GM23338 (cell line): ENCODE measurements around the gene CPA1. TPM values are rescaled to one million over a fixed set of nuclear protein-coding genes. Genes with fewer than 3 reads are reported as not detected.
"Not testable (repeated sequence)": the region's sequence is repeated elsewhere in the genome, so short reads cannot be mapped to it uniquely, and the experiment has no call there.

Experiments used
- ATAC-seq: fragments of 200-7000 bp; cut with Tn5 transposase; 3 replicates; pipeline ENCODE4 v1.9.1; 2020
- DNase-seq: peaks from one replicate; pipeline ENCODE4 v3.0.0-alpha.2; 2015; ENCODE audit warnings: low spot score
- H2AFZ ChIP-seq: fragments of 200-600 bp; sonication (generic); 2 replicates; pipeline ENCODE4 v1.8.0; 2016; ENCODE audit warnings: antibody characterized with exemption, mild to moderate bottlenecking, moderate library complexity
- H3F3A ChIP-seq: fragments of 200-600 bp; sonication (generic); replicated peaks from 2 replicates; pipeline ENCODE4 v1.8.0; 2017; ENCODE audit warnings: antibody characterized with exemption, mixed run types, low read depth
- H3K27ac ChIP-seq: fragments of 200-600 bp; sonication (generic); 2 replicates; pipeline ENCODE4 v1.6.1; 2016; ENCODE audit warnings: low read depth
- H3K27me3 ChIP-seq: fragments of 200-600 bp; sonication (generic); 2 replicates; pipeline ENCODE4 v1.8.0; 2016; ENCODE audit warnings: mild to moderate bottlenecking, mixed run types, moderate library complexity; ENCODE audit not compliant: insufficient read depth
- H3K36me3 ChIP-seq: fragments of 200-600 bp; sonication (generic); 2 replicates; pipeline ENCODE4 v1.8.0; 2016; ENCODE audit warnings: mild to moderate bottlenecking; ENCODE audit not compliant: insufficient read depth
- H3K4me1 ChIP-seq: fragments of 200-600 bp; sonication (generic); 2 replicates; pipeline ENCODE4 v1.8.0; 2016; ENCODE audit warnings: mild to moderate bottlenecking, moderate library complexity; ENCODE audit not compliant: insufficient read depth
- H3K4me2 ChIP-seq: fragments of 200-600 bp; sonication (generic); 2 replicates; pipeline ENCODE4 v1.7.1; 2017; ENCODE audit warnings: mixed run types
- H3K4me3 ChIP-seq: fragments of 200-600 bp; sonication (generic); 2 replicates; pipeline ENCODE4 v1.6.1; 2016; ENCODE audit warnings: mixed run types
- H3K79me2 ChIP-seq: fragments of 200-600 bp; sonication (generic); replicated peaks from 2 replicates; pipeline ENCODE4 v1.8.0; 2017; ENCODE audit warnings: mild to moderate bottlenecking; ENCODE audit not compliant: insufficient read depth
- H3K9me2 ChIP-seq: fragments of 200-600 bp; sonication (generic); 2 replicates; pipeline ENCODE4 v1.8.0; 2017; ENCODE audit not compliant: insufficient read depth
- H4K20me1 ChIP-seq: fragments of 200-600 bp; sonication (generic); replicated peaks from 2 replicates; pipeline ENCODE4 v1.8.0; 2017; ENCODE audit warnings: mild to moderate bottlenecking; ENCODE audit not compliant: insufficient read depth
- H3K27ac Mint-ChIP-seq: 2 replicates; pipeline ENCODE4 v1.8.0; 2020; ENCODE audit warnings: inconsistent platforms, mild to moderate bottlenecking, moderate library complexity, mixed read lengths
- H3K27me3 Mint-ChIP-seq: 3 replicates; pipeline ENCODE4 v1.8.0; 2022; ENCODE audit warnings: low read depth, mild to moderate bottlenecking, moderate library complexity, mixed read lengths, inconsistent platforms; ENCODE audit not compliant: insufficient read depth, poor library complexity
- H3K36me3 Mint-ChIP-seq: 3 replicates; pipeline ENCODE4 v1.8.0; 2021; ENCODE audit warnings: low read depth, mild to moderate bottlenecking, inconsistent platforms, moderate library complexity, mixed read lengths
- H3K4me1 Mint-ChIP-seq: 3 replicates; pipeline ENCODE4 v1.8.0; 2020; ENCODE audit warnings: mild to moderate bottlenecking, inconsistent platforms, mixed read lengths
- H3K4me3 Mint-ChIP-seq: 3 replicates; pipeline ENCODE4 v1.8.0; 2021; ENCODE audit warnings: moderate library complexity, mild to moderate bottlenecking, inconsistent platforms, mixed read lengths
- H3K9me3 Mint-ChIP-seq: 3 replicates; pipeline ENCODE4 v1.8.0; 2020; ENCODE audit warnings: moderate library complexity, mild to moderate bottlenecking, inconsistent platforms, mixed read lengths
- ETS1 ChIP-seq: IDR thresholded peaks from 2 replicates; pipeline ENCODE4 v1.6.1; 2016; ENCODE audit warnings: antibody characterized with exemption
- JUNB ChIP-seq: IDR thresholded peaks from one replicate; pipeline ENCODE4 v1.6.1; 2016; ENCODE audit warnings: antibody characterized with exemption; ENCODE audit not compliant: unreplicated experiment
- STAT1 ChIP-seq: IDR thresholded peaks from one replicate; pipeline ENCODE4 v1.6.1; 2016; ENCODE audit warnings: antibody characterized with exemption; ENCODE audit not compliant: unreplicated experiment
- ZNF114 ChIP-seq: fragments of 250-450 bp; sonication (Bioruptor Pico); IDR thresholded peaks from 2 replicates; pipeline ENCODE4 v1.5.0; 2020; ENCODE audit warnings: mild to moderate bottlenecking, moderate library complexity
- polyA plus RNA-seq: library from polyadenylated mRNA; unstranded; fragments of >200 nt; fragmentation: Nextera tagmentation; extraction: Ambion mirVana; gene quantifications from 2 replicates; pipeline ENCODE4 v1.2.1, GENCODE V29; 2016
- total RNA-seq: library from RNA; depleted of rRNA; stranded (reverse); fragments of >200 nt; shearing (Covaris generic); gene quantifications from 2 replicates; pipeline ENCODE4 v1.2.3, GENCODE V29; 2014

Gene CPA1
- total and polyA plus RNA-seq, 2 experiments from 2014 or later: not detected

GRCh38 chr7:130372402-130373165 lies 7.7 kb upstream of the CPA1 start:
- H3K4me3 Mint-ChIP-seq: no peak overlapping the region
- ATAC-seq (no peak), DNase-seq (no peak)
- Histone ChIP-seq H3K4me3 (no peak overlapping the region), H3K9me2 (peaks cover 12% of the 10 kb centered on the region; the same call in 1 of the 2 replicates), H3K36me3 (no peaks in the 10 kb centered on the region), H3K4me2 (0 out of 2 replicates have a peak overlapping the region, but pooled peaks have one; percentile 15), H3K27me3 (no peaks in the 10 kb centered on the region), H4K20me1 (no peaks in the 10 kb centered on the region), H3K27ac (no peak overlapping the region), H3K79me2 (no peaks in the 10 kb centered on the region), H3K4me1 (peaks cover 13% of the 10 kb centered on the region; the same call in 1 of the 2 replicates), H2AFZ (peak overlapping the region; percentile 99), H3F3A (no peaks in the 10 kb centered on the region)
- H3K4me1 Mint-ChIP-seq: peaks cover 19% of the 10 kb centered on the region
- H3K27me3 Mint-ChIP-seq: peaks cover 15% of the 10 kb centered on the region
- TF ChIP-seq STAT1 (no peak), JUNB (no peak), ETS1 (no peak)
- peaks cover 24% of the 10 kb centered on the region for H3K9me3 Mint-ChIP-seq
- peaks cover 21% of the 10 kb centered on the region for H3K36me3 Mint-ChIP-seq
- no peak overlapping the region; the same call in 1 of the 2 replicates for H3K27ac Mint-ChIP-seq

- peaks cover 21% of the 10 kb centered on the region for H3K36me3 Mint-ChIP-seq
- no peak overlapping the region for H3K4me3 Mint-ChIP-seq
- peaks cover 16% of the 10 kb centered on the region for H3K27me3 Mint-ChIP-seq
- Histone ChIP-seq H3K36me3 (no peaks in the 10 kb centered on the region), H3K79me2 (no peaks in the 10 kb centered on the region), H3K4me1 (peaks cover 13% of the 10 kb centered on the region; the same call in 1 of the 2 replicates), H4K20me1 (no peaks in the 10 kb centered on the region), H3K4me2 (no peak overlapping the region), H3F3A (no peaks in the 10 kb centered on the region), H3K4me3 (no peak overlapping the region), H3K27ac (no peak overlapping the region), H3K27me3 (no peaks in the 10 kb centered on the region), H3K9me2 (peaks cover 12% of the 10 kb centered on the region; the same call in 1 of the 2 replicates), H2AFZ (peak overlapping the region; percentile 99)
- H3K4me1 Mint-ChIP-seq: peaks cover 16% of the 10 kb centered on the region
- peaks cover 31% of the 10 kb centered on the region for H3K9me3 Mint-ChIP-seq
- DNase-seq (no peak), ATAC-seq (no peak)
- H3K27ac Mint-ChIP-seq: peak overlapping the region; percentile 69
- TF ChIP-seq ZNF114 (CRISPR knock-in tag): no peak
Observed at GRCh38 chr7:130374507-130374906, 5.8 kb upstream of the CPA1 start.

GRCh38 chr7:130376461-130376860 lies 3.8 kb upstream of the CPA1 start:
- Mint-ChIP-seq H3K36me3 (peaks cover 21% of the 10 kb centered on the region), H3K9me3 (peaks cover 31% of the 10 kb centered on the region), H3K4me1 (peaks cover 20% of the 10 kb centered on the region), H3K27me3 (peaks cover 20% of the 10 kb centered on the region)
- H3K9me2 ChIP-seq: peaks cover 12% of the 10 kb centered on the region; the same call in 1 of the 2 replicates
- H4K20me1 ChIP-seq, H2AFZ ChIP-seq, H3K4me3 Mint-ChIP-seq, H3K27ac ChIP-seq, H3K4me2 ChIP-seq, H3F3A ChIP-seq, H3K4me3 ChIP-seq, H3K79me2 ChIP-seq, H3K27me3 ChIP-seq, H3K27ac Mint-ChIP-seq, H3K36me3 ChIP-seq, DNase-seq, ATAC-seq: not testable (repeated sequence)
- peaks cover 13% of the 10 kb centered on the region; the same call in 1 of the 2 replicates for H3K4me1 ChIP-seq
